ENCODE measurements around the gene FOXK1.
"Not testable (repeated sequence)": the region's sequence is repeated elsewhere in the genome, so short reads cannot be mapped to it uniquely, and the experiment has no call there.

Gene FOXK1

GRCh38 chr7:4667776-4668509, 14.2 kb upstream of the FOXK1 start:
- DNase-seq, result no peak

GRCh38 chr7:4668510-4668847, 13.6 kb upstream of the FOXK1 start:
- DNase-seq, result no peak

- DNase-seq, result no peak
Observed at GRCh38 chr7:4670791-4671190, 11.3 kb upstream of the FOXK1 start.

- DNase-seq, result no peak
Observed at GRCh38 chr7:4675771-4676367, 6.2 kb upstream of the FOXK1 start.

- DNase-seq, result not testable (repeated sequence)
Observed at GRCh38 chr7:4677518-4677917, 4.6 kb upstream of the FOXK1 start.

- no peak for DNase-seq
Observed at GRCh38 chr7:4681218-4681851, 760 bp upstream of the FOXK1 start.

- DNase-seq, result no peak
Observed at GRCh38 chr7:4682621-4683042, 537 bp downstream of the FOXK1 start.

- DNase-seq, result no peak
Observed at GRCh38 chr7:4683043-4683883, 1.2 kb downstream of the FOXK1 start.

- DNase-seq, result no peak
Observed at GRCh38 chr7:4683884-4684565, 1.9 kb downstream of the FOXK1 start.

GRCh38 chr7:4684846-4685245, 2.8 kb downstream of the FOXK1 start:
- DNase-seq, result no peak

- not testable (repeated sequence) for DNase-seq
Observed at GRCh38 chr7:4685676-4686075, 3.6 kb downstream of the FOXK1 start.

- DNase-seq, result no peak
Observed at GRCh38 chr7:4687956-4688355, 5.9 kb downstream of the FOXK1 start.

GRCh38 chr7:4689151-4689550, 7.1 kb downstream of the FOXK1 start:
- DNase-seq, result no peak

GRCh38 chr7:4689668-4690067, 7.6 kb downstream of the FOXK1 start:
- DNase-seq, result no peak

- DNase-seq, result no peak
Observed at GRCh38 chr7:4690953-4691856, 9.1 kb downstream of the FOXK1 start.

- DNase-seq, result no peak
Observed at GRCh38 chr7:4692055-4692454, 10.0 kb downstream of the FOXK1 start.

GRCh38 chr7:4692622-4693021, 10.5 kb downstream of the FOXK1 start:
- DNase-seq, result not testable (repeated sequence)

- DNase-seq, result no peak
Observed at GRCh38 chr7:4693152-4693551, 11.1 kb downstream of the FOXK1 start.

GRCh38 chr7:4693749-4694148, 11.7 kb downstream of the FOXK1 start:
- DNase-seq, result no peak

- no peak for DNase-seq
Observed at GRCh38 chr7:4694305-4694704, 12.2 kb downstream of the FOXK1 start.

- no peak for DNase-seq
Observed at GRCh38 chr7:4698707-4699275, 16.7 kb downstream of the FOXK1 start.
